GM21717 (cell line): Measurements from ENCODE around the gene ZDHHC14.
"Not testable (repeated sequence)": the region's sequence is repeated elsewhere in the genome, so short reads cannot be mapped to it uniquely, and the experiment has no call there.

Experiments used
- ATAC-seq: cut with Tn5 transposase; IDR thresholded peaks from one replicate; pipeline ENCODE4 v1.9.1; 2021; ENCODE audit warnings: mild to moderate bottlenecking, moderate library complexity; ENCODE audit not compliant: unreplicated experiment

ZDHHC14 gene

GRCh38 chr6:157462956-157463742 lies 82.2 kb downstream of the ZDHHC14 start:
- no peak for ATAC-seq

- not testable (repeated sequence) for ATAC-seq
Measured at GRCh38 chr6:157463743-157464135, 82.7 kb downstream of the ZDHHC14 start.

- peak; percentile 43 for ATAC-seq
Measured at GRCh38 chr6:157464653-157465535, 83.9 kb downstream of the ZDHHC14 start.

GRCh38 chr6:157466342-157466648 lies 85.3 kb downstream of the ZDHHC14 start:
- no peak for ATAC-seq

GRCh38 chr6:157467339-157467738 lies 86.3 kb downstream of the ZDHHC14 start:
- not testable (repeated sequence) for ATAC-seq

- ATAC-seq: no peak
Measured at GRCh38 chr6:157468054-157468453, 87.1 kb downstream of the ZDHHC14 start.

GRCh38 chr6:157468574-157468973 lies 87.6 kb downstream of the ZDHHC14 start:
- no peak for ATAC-seq

GRCh38 chr6:157469378-157469777 lies 88.4 kb downstream of the ZDHHC14 start:
- ATAC-seq: no peak

- ATAC-seq: no peak
Measured at GRCh38 chr6:157471077-157471686, 90.2 kb downstream of the ZDHHC14 start.

- ATAC-seq: no peak
Measured at GRCh38 chr6:157471895-157472686, 91.1 kb downstream of the ZDHHC14 start.

- no peak for ATAC-seq
Measured at GRCh38 chr6:157476797-157477196, 95.8 kb downstream of the ZDHHC14 start.

GRCh38 chr6:157478926-157479325 lies 97.9 kb downstream of the ZDHHC14 start:
- no peak for ATAC-seq

- ATAC-seq: no peak
Measured at GRCh38 chr6:157479464-157480303, 98.7 kb downstream of the ZDHHC14 start.

GRCh38 chr6:157481189-157481864 lies 100.3 kb downstream of the ZDHHC14 start:
- no peak for ATAC-seq

GRCh38 chr6:157481865-157482249 lies 100.9 kb downstream of the ZDHHC14 start:
- ATAC-seq: no peak

GRCh38 chr6:157483770-157484169 lies 102.8 kb downstream of the ZDHHC14 start:
- ATAC-seq: no peak

- ATAC-seq: no peak
Measured at GRCh38 chr6:157484181-157484580, 103.2 kb downstream of the ZDHHC14 start.

- ATAC-seq: no peak
Measured at GRCh38 chr6:157486572-157486971, 105.6 kb downstream of the ZDHHC14 start.

- ATAC-seq: no peak
Measured at GRCh38 chr6:157487110-157487773, 106.3 kb downstream of the ZDHHC14 start.
